T-cell (primary cell): Measurements from ENCODE around the gene ST6GAL1. TPM values are rescaled to one million over a fixed set of nuclear protein-coding genes. Genes with fewer than 3 reads are reported as not detected.

Source experiments
- ATAC-seq, 4 experiments: fragments of 200-7000 bp in 3 of 4; fragments of 150-1000 bp in 1 of 4; cut with Tn5 transposase; replicated peaks in 1 of 4; 1 replicate in 3 of 4; 2 replicates in 1 of 4; pipeline ENCODE4 v1.10.0; 2021; ENCODE audit warnings: moderate library complexity in 3 of 4, mild to moderate bottlenecking in 2 of 4, moderate number of reproducible peaks in 1 of 4
- CTCF ChIA-PET, 2 donors: fragments of 300-600 bp; sonication (Branson Sonifier 250); formaldehyde crosslinking; loops; one replicate each; lab custom pipeline; 2022; ENCODE audit warnings: antibody characterized with exemption in 2 of 2; lab: Charles Lee
- POLR2A ChIA-PET, 2 donors: fragments of 300-600 bp; sonication (Branson Sonifier 250); formaldehyde crosslinking; loops; one replicate each; lab custom pipeline; 2022; ENCODE audit warnings: antibody characterized with exemption in 2 of 2; lab: Charles Lee
- DNase-seq, 35 experiments: peaks; one replicate each; pipeline versions ENCODE4 v3.0.0 to v3.0.0-alpha.2; 2013 to 2023
- H3K27ac ChIP-seq: one replicate; pipeline ENCODE4 v1.5.1; 2013; ENCODE audit warnings: low read length
- H3K27me3 ChIP-seq, 2 experiments: replicated peaks in 1 of 2; 1 replicate in 1 of 2; 2 replicates in 1 of 2; pipeline versions ENCODE4 v1.6.1 to v1.7.0; 2013; ENCODE audit warnings: low read length in 1 of 2, mixed read lengths in 1 of 2; ENCODE audit not compliant: control insufficient read depth in 2 of 2, insufficient read depth in 2 of 2; ENCODE audit errors: extremely low read depth in 1 of 2
- H3K36me3 ChIP-seq, 2 donors: 1 replicate in 1 of 2; 2 replicates in 1 of 2; pipeline versions ENCODE4 v1.6.1 to v1.7.0; 2013; ENCODE audit warnings: low read length in 1 of 2; ENCODE audit not compliant: control insufficient read depth in 2 of 2, insufficient read depth in 1 of 2; ENCODE audit errors: extremely low read depth in 1 of 2
- H3K4me1 ChIP-seq, 2 experiments: 1 replicate in 1 of 2; 2 replicates in 1 of 2; pipeline versions ENCODE4 v1.6.1 to v1.7.0; 2013; ENCODE audit warnings: low read length in 2 of 2, mixed read lengths in 1 of 2; ENCODE audit not compliant: insufficient read depth in 2 of 2, control insufficient read depth in 1 of 2; ENCODE audit errors: extremely low read depth in 1 of 2
- H3K4me3 ChIP-seq, 2 donors: 1 replicate in 1 of 2; 2 replicates in 1 of 2; pipeline versions ENCODE4 v1.5.1 to v1.7.0; 2013; ENCODE audit warnings: mild to moderate bottlenecking in 2 of 2, low read length in 1 of 2, moderate library complexity in 1 of 2; ENCODE audit not compliant: control insufficient read depth in 1 of 2; ENCODE audit errors: extremely low read depth in 1 of 2
- H3K9me3 ChIP-seq: 2 replicates; pipeline ENCODE4 v1.7.0; 2013
- H3K27ac Mint-ChIP-seq, 2 donors: one replicate each; pipeline ENCODE4 v1.8.0; 2020 to 2021; ENCODE audit warnings: mild to moderate bottlenecking in 2 of 2, mixed read lengths in 2 of 2
- H3K27me3 Mint-ChIP-seq, 2 donors: one replicate each; pipeline ENCODE4 v1.8.0; 2021 to 2022; ENCODE audit warnings: mixed read lengths in 2 of 2
- H3K36me3 Mint-ChIP-seq: one replicate; pipeline ENCODE4 v1.8.0; 2021; ENCODE audit warnings: mixed read lengths
- H3K4me1 Mint-ChIP-seq, 3 donors: one replicate each; pipeline ENCODE4 v1.8.0; 2020 to 2022; ENCODE audit warnings: mixed read lengths in 3 of 3, mild to moderate bottlenecking in 1 of 3
- H3K4me3 Mint-ChIP-seq, 3 donors: one replicate each; pipeline ENCODE4 v1.8.0; 2020 to 2022; ENCODE audit warnings: mild to moderate bottlenecking in 3 of 3, mixed read lengths in 3 of 3, moderate library complexity in 3 of 3
- H3K9me3 Mint-ChIP-seq, 3 donors: one replicate each; pipeline ENCODE4 v1.8.0; 2020 to 2022; ENCODE audit warnings: mixed read lengths in 3 of 3
- WGBS: methylation state at CpG from one replicate; pipeline ENCODE4 v1.1.5; 2013; ENCODE audit warnings: missing lambda C conversion rate; ENCODE audit not compliant: insufficient coverage; 5-methylcytosine and 5-hydroxymethylcytosine counted together
- total RNA-seq, 35 experiments: library from RNA in 6 of 35; stranded (reverse) in 6 of 35; fragments of 120-200 nt in 1 of 35; gene quantifications; one replicate each; pipeline versions ENCODE4 v1.2.1 to v1.2.4 and lab custom pipeline; 2013 to 2026

The ST6GAL1 gene
- total RNA-seq, 5 donors from 2014 or later (not counting 1 experiment from before 2014, with no cell fraction given) = 148 to 237 (median 212) TPM

- ChIA-PET CTCF (interaction anchor here in 1 of 2 donors (1.4 to 2.0 kb wide), 2 partner anchors 14 to 192 kb away, joined by 7 to 10 read pairs; no protein-coding TSS in a partner anchor), POLR2A (interaction anchor here (0.6 to 2.3 kb wide), 4 partner anchors 14 to 124 kb away, joined by 4 to 10 read pairs (median 4); no protein-coding TSS in a partner anchor)
- peak overlapping the region; percentile 88 for H3K27ac ChIP-seq
- no peaks in the 10 kb centered on the region for H3K27me3 ChIP-seq
- no peaks in the 10 kb centered on the region for H3K27me3 Mint-ChIP-seq
- DNase-seq = peak in 21 of 35 experiments; percentile 21 to 78 (median 36)
- H3K4me1 Mint-ChIP-seq = peaks cover 83 to 87% (median 86%) of the 10 kb centered on the region in 3 donors
- H3K27ac Mint-ChIP-seq = peak overlapping the region; percentile 90 to 96
- peak overlapping the region; percentile 5 to 8 for H3K4me3 ChIP-seq
- peak overlapping the region; percentile 45 to 75 (median 63) for H3K4me3 Mint-ChIP-seq
- no peaks in the 10 kb centered on the region for H3K9me3 Mint-ChIP-seq
- H3K36me3 ChIP-seq = peaks cover 19 to 77% of the 10 kb centered on the region in 2 donors
- H3K4me1 ChIP-seq = peaks cover 66 to 71% of the 10 kb centered on the region in 2 experiments
- no peaks in the 10 kb centered on the region for H3K9me3 ChIP-seq
- peak; percentile 93 to 97 (median 95) for ATAC-seq
- peaks cover 78% of the 10 kb centered on the region for H3K36me3 Mint-ChIP-seq
- WGBS = 17% methylated on average over 2 of the region's 8 CpGs
Observed at GRCh38 chr3:187041362-187042307, 111.3 kb downstream of the ST6GAL1 start.

- POLR2A ChIA-PET = interaction anchor here in 1 of 2 donors (1.7 kb wide), 1 partner anchor 15 kb away, joined by 4 read pairs; no protein-coding TSS in a partner anchor
- H3K4me1 ChIP-seq = peaks cover 67 to 71% of the 10 kb centered on the region in 2 experiments
- H3K4me3 Mint-ChIP-seq = peak overlapping the region; percentile 45 to 75 (median 63)
- H3K27ac ChIP-seq = peak overlapping the region; percentile 88
- DNase-seq = no peak
- H3K9me3 ChIP-seq = no peaks in the 10 kb centered on the region
- peaks cover 88 to 92% (median 90%) of the 10 kb centered on the region in 3 donors for H3K4me1 Mint-ChIP-seq
- H3K4me3 ChIP-seq = no peak overlapping the region
- peak overlapping the region; percentile 90 to 96 for H3K27ac Mint-ChIP-seq
- no peak for ATAC-seq
- no peaks in the 10 kb centered on the region for H3K27me3 Mint-ChIP-seq
- peaks cover 19 to 80% of the 10 kb centered on the region in 2 donors for H3K36me3 ChIP-seq
- peaks cover 82% of the 10 kb centered on the region for H3K36me3 Mint-ChIP-seq
- 73% methylated on average over 4 of the region's 5 CpGs for WGBS
- no peaks in the 10 kb centered on the region for H3K27me3 ChIP-seq
- CTCF ChIA-PET = interaction anchor here in 1 of 2 donors (2.0 kb wide), 1 partner anchor 193 kb away, joined by 7 read pairs; no protein-coding TSS in a partner anchor
- H3K9me3 Mint-ChIP-seq = no peaks in the 10 kb centered on the region
Observed at GRCh38 chr3:187042346-187042745, 112.0 kb downstream of the ST6GAL1 start.

GRCh38 chr3:187042874-187043458 is 112.6 kb downstream of the ST6GAL1 start:
- Histone ChIP-seq H3K4me1 (peaks cover 67 to 71% of the 10 kb centered on the region in 2 experiments), H3K9me3 (no peaks in the 10 kb centered on the region), H3K36me3 (peaks cover 19 to 84% of the 10 kb centered on the region in 2 donors), H3K27ac (peak overlapping the region; percentile 88), H3K4me3 (no peak overlapping the region), H3K27me3 (no peaks in the 10 kb centered on the region)
- 100% methylated on average over 7 of the region's 8 CpGs for WGBS
- ChIA-PET POLR2A (no interaction called here), CTCF (no interaction called here)
- ATAC-seq (no peak), DNase-seq (no peak)
- H3K9me3 Mint-ChIP-seq = no peaks in the 10 kb centered on the region
- H3K4me1 Mint-ChIP-seq = peaks cover 91 to 97% (median 92%) of the 10 kb centered on the region in 3 donors
- H3K36me3 Mint-ChIP-seq = peaks cover 87% of the 10 kb centered on the region
- H3K27me3 Mint-ChIP-seq = no peaks in the 10 kb centered on the region
- peak overlapping the region; percentile 7 to 75 (median 51) for H3K4me3 Mint-ChIP-seq
- peak overlapping the region; percentile 90 to 96 for H3K27ac Mint-ChIP-seq

- no peak overlapping the region for H3K4me3 ChIP-seq
Observed at GRCh38 chr3:187044206-187044605, 113.9 kb downstream of the ST6GAL1 start.

GRCh38 chr3:187044867-187045552 is 114.7 kb downstream of the ST6GAL1 start:
- Mint-ChIP-seq H3K27ac (peak overlapping the region; percentile 71 to 77), H3K9me3 (no peaks in the 10 kb centered on the region), H3K27me3 (no peaks in the 10 kb centered on the region), H3K4me1 (peaks cover 91 to 98% (median 92%) of the 10 kb centered on the region in 3 donors), H3K4me3 (peak overlapping the region in 2 of 3 donors; percentile 32 to 75), H3K36me3 (peaks cover 86% of the 10 kb centered on the region)
- Histone ChIP-seq H3K27me3 (no peaks in the 10 kb centered on the region), H3K36me3 (peaks cover 8 to 85% of the 10 kb centered on the region in 2 donors), H3K9me3 (no peaks in the 10 kb centered on the region), H3K27ac (peak overlapping the region; percentile 15), H3K4me1 (peaks cover 55 to 65% of the 10 kb centered on the region in 2 experiments), H3K4me3 (no peak overlapping the region)
- WGBS = no CpG with 5 or more reads among the region's 4 CpGs
- ChIA-PET POLR2A (interaction anchor here in 1 of 2 donors (0.6 kb wide), 1 partner anchor 17 kb away, joined by 9 read pairs; no protein-coding TSS in a partner anchor), CTCF (interaction anchor here in 1 of 2 donors (0.6 to 1.0 kb wide), 3 partner anchors 17 to 430 kb away, joined by 3 read pairs; partner anchors contain the start of gene RPL39L)
- no peak for DNase-seq
- ATAC-seq = no peak

More at GRCh38 chr3:187044206-187044605, 113.9 kb downstream of the ST6GAL1 start:
- Mint-ChIP-seq H3K27ac (peak overlapping the region; percentile 85 to 90), H3K36me3 (peaks cover 86% of the 10 kb centered on the region), H3K27me3 (no peaks in the 10 kb centered on the region), H3K4me3 (peak overlapping the region; percentile 51 to 75 (median 54)), H3K4me1 (peaks cover 91 to 98% (median 92%) of the 10 kb centered on the region in 3 donors), H3K9me3 (no peaks in the 10 kb centered on the region)
- ATAC-seq (no peak), DNase-seq (no peak)
- Histone ChIP-seq H3K9me3 (no peaks in the 10 kb centered on the region), H3K4me1 (peaks cover 59 to 69% of the 10 kb centered on the region in 2 experiments), H3K27me3 (no peaks in the 10 kb centered on the region), H3K36me3 (peaks cover 13 to 85% of the 10 kb centered on the region in 2 donors), H3K27ac (peak overlapping the region; percentile 15)
- ChIA-PET POLR2A (no interaction called here), CTCF (interaction anchor here in 1 of 2 donors (0.7 to 1.0 kb wide), 2 partner anchors 69 to 278 kb away, joined by 3 read pairs; no protein-coding TSS in a partner anchor)
- no CpG with 5 or more reads among the region's 3 CpGs for WGBS
